Measurements from ENCODE around the gene DENND4A.

DENND4A gene

DNA sequence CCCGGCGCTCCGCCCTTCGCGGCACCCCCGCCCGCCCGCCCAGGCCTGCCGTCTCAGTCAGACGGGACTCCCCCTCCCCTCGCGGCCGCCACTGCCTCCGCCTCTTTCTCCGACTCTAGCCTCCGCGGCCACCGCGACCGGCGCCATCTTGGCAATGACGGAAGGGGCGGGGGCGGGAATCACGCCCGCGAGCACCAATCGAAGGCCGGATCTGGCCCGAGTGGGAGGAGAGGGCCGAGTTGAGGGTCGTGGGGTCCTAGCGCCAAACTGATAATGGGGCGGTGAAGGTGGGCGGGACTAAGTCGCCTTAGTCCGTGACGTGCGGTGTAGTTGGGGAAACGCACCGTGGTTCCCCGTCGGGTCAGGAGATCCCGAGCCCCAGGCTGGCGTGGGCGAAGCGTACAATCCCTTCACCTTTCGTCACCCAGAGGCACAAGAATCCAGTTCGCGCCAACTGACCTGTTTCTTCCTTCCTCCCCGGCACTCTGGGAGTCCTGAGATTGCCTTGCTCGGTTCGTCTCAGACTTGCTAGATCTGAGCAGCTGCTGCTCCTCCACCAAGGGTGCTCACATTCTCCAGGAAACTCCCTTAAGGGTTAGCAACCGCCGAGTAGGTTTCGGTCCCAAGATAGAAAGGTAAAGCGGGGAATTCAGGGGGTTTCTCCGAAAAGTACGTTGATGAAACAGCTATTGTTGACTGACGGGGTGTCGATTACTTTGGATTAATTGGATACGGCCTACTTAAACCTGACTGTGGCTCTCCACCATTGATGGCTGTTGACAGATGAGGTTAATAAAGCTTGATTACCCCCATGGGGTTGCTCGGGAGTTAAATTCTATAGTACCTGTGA is at the start of gene DENND4A:
Gene DENND4A (minus strand): TSS at position 156 of the 850 bp plus-strand sequence. CDS start 35,843 bp downstream, outside the sequence.
- peaks cover 12% of the 10 kb centered on the region for H3K27me3 ChIP-seq (ENCODE audit: control insufficient read depth, insufficient read depth, low read length)
- peak within 1 kb of the TSS; percentile 93 for H3K4me3 ChIP-seq (ENCODE audit: low read length)
- no peaks in the 10 kb centered on the region for H3K36me3 ChIP-seq (ENCODE audit: control insufficient read depth, low read depth, low read length)
- peaks cover 6% of the 10 kb centered on the region for H3K4me1 ChIP-seq (ENCODE audit: control insufficient read depth, low read depth, low read length)
- peak within 1 kb of the TSS; percentile 67 for H3K27ac ChIP-seq (ENCODE audit: low read length)
- H3K9ac ChIP-seq (ENCODE audit: low read length), result peak within 1 kb of the TSS; percentile 82
- H3K9me3 ChIP-seq (ENCODE audit: control insufficient read depth, low read depth, low read length), result no peaks in the 10 kb centered on the region

DNA sequence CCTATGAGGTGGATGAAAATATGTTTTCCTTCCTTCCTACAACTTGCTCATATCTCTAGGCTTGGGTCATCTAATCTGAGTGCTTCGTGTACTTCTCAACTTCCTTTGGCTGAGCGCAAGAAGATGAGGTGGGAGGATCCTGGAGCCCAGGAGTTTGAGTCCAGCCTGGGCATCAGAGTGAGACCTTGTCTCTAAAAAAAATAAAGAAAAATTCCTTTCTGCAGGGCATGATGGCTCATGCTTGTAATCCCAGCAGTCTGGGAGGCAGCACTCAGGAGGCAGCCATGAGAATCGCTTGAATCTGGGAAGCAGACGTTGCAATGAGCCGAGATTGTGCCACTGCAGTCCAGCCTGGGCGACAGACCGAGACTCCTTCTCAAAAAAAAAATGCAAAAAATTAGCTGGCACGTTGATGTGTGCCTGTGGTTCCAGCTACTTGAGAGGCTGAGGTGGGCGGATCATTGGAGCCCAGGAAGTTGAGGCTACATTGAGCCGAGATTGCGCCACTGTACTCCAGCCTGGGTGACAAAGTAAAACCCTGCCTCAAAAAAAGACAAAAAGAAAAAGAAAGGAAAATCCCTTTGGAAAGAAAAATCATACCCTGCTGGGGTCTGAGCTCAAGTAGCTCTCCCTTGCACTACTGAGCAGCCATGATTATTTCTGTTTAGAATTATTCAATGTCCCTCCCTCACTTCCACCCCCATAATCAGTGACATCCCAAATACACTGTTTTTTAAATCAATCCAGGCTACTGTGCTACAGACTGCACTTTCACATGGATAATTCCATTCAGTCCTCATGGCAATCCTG is 49.2 kb upstream of the DENND4A start:
- H3K27ac ChIP-seq (ENCODE audit: low read length), result no peak overlapping the region
- H3K4me3 ChIP-seq (ENCODE audit: low read length), result no peak overlapping the region
- no peaks in the 10 kb centered on the region for H3K4me1 ChIP-seq (ENCODE audit: control insufficient read depth, low read depth, low read length)
- H3K27me3 ChIP-seq (ENCODE audit: control insufficient read depth, insufficient read depth, low read length), result no peaks in the 10 kb centered on the region
- no peaks in the 10 kb centered on the region for H3K9me3 ChIP-seq (ENCODE audit: control insufficient read depth, low read depth, low read length)
- no peak overlapping the region for H3K9ac ChIP-seq (ENCODE audit: low read length)
- H3K36me3 ChIP-seq (ENCODE audit: control insufficient read depth, low read depth, low read length), result no peaks in the 10 kb centered on the region

DNA sequence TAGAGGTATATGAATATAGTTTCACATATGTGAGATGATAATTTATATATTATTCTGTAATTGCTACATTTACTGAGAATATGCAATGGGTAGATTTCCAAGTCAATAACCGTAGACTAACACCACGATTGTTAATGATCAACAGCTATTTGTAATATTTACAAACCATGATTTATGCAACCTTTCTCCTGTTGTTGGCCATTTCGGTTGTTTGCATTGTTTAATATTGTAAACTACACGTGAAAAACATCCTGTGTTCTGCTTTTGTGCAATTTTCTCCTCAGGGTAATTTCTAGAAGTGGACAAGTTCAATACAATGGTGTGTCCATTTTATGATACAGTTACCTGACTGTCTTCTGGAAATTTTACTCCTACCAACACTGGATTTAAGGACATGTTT is 47.9 kb upstream of the DENND4A start:
- Histone ChIP-seq H3K36me3 (ENCODE audit: control insufficient read depth, low read depth, low read length) (no peaks in the 10 kb centered on the region), H3K9ac (ENCODE audit: low read length) (no peak overlapping the region), H3K9me3 (ENCODE audit: control insufficient read depth, low read depth, low read length) (no peaks in the 10 kb centered on the region), H3K4me1 (ENCODE audit: control insufficient read depth, low read depth, low read length) (no peaks in the 10 kb centered on the region), H3K27me3 (ENCODE audit: control insufficient read depth, insufficient read depth, low read length) (no peaks in the 10 kb centered on the region), H3K27ac (ENCODE audit: low read length) (no peak overlapping the region), H3K4me3 (ENCODE audit: low read length) (no peak overlapping the region)

DNA sequence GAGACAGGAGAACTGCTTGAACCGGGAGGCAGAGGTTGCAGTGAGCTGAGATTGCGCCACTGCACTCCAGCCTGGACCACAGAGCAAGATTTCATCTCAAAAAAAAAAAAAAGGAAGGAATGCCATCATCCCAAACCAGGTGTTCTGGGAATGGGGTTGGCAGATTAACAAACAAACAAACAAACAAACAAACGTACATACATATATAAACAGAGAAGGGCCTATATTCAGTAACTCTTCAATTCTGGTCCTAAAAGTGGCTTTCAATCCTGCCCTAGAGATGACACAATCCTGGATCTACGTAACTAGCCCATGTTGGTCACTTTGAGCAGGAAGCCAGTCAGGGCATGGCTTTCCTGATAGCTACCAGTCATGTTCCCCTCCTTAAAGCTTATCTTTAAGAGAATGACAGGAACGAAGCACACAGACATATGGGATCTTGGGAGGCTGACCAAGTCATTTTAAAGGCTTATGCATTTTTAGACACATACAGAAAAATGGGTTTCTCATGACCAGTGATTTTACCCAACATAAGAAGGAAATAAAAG is 47.3 kb upstream of the DENND4A start:
- Histone ChIP-seq H3K9me3 (ENCODE audit: control insufficient read depth, low read depth, low read length) (no peaks in the 10 kb centered on the region), H3K4me3 (ENCODE audit: low read length) (no peak overlapping the region), H3K9ac (ENCODE audit: low read length) (no peak overlapping the region), H3K27ac (ENCODE audit: low read length) (no peak overlapping the region), H3K27me3 (ENCODE audit: control insufficient read depth, insufficient read depth, low read length) (no peaks in the 10 kb centered on the region), H3K4me1 (ENCODE audit: control insufficient read depth, low read depth, low read length) (peaks cover under 1% of the 10 kb centered on the region), H3K36me3 (ENCODE audit: control insufficient read depth, low read depth, low read length) (no peaks in the 10 kb centered on the region)

DNA sequence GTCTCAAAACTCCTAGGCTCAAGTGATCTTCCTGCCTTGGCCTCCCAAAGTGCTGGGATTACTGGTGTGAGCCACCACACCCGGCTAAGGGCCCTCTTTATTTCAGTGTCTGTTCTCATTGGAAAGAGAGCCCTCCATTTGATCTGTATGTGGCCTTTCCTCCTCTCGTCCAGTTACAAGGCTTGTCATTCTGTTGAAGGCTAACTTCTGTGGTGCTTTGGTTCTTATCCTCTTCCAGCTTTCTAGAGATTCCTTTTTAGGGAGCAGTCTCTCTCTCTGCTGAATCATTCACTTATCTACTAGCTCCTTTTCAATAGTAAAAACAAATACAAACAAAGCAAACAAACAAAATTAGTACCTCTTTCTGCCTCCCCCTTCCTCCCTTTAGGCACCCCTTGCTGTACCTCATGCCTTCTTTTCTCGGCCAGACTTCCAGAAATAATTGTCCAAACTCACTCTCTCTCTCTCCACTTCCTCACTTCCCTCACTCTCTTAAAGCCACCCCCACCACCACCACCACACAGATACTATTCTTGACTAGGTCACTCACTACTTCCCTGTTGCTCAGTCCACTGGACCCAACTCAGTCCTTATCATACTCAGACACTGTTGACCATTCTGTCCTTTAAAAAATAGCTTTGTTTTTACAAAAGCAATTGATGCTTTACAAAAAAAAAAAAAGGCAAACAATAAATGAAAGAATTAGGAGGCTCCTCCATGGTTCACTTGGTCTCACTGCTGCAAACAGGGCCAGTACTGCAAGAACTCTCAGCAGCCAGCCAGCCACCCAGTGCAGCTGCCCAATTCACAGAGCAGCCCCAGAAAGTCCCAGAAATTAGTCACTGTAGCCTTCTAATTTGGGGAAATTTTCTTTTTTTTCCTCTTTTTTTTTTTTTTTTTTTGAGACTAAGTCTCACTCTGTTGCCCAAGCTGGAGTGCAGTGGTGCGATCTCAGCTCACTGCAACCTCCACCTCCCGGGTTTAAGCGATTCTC is 45.5 kb upstream of the DENND4A start:
- no peak overlapping the region for H3K27ac ChIP-seq (ENCODE audit: low read length)
- no peaks in the 10 kb centered on the region for H3K36me3 ChIP-seq (ENCODE audit: control insufficient read depth, low read depth, low read length)
- no peak overlapping the region for H3K9ac ChIP-seq (ENCODE audit: low read length)

DNA sequence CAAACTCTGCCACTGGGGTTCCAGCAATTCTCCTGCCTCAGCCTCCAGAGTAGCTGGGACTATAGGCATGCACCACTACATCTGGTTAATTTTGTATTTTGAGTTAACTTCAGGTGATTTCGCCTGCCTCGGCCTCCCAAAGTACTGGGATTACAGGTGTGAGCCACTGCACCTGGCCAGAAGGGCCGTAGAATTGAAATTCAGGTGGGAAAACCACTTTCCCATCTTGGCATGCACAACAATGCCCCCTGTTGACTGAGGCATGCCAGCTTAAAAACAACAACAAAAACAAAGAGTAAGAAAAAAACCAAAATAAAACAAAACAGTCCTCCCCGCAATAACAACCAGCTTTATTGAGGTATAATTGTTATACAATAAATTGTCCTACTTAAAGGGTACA is 44.6 kb upstream of the DENND4A start:
- no peak overlapping the region for H3K4me3 ChIP-seq (ENCODE audit: low read length)
- H3K27ac ChIP-seq (ENCODE audit: low read length), result no peak overlapping the region
- H3K4me1 ChIP-seq (ENCODE audit: control insufficient read depth, low read depth, low read length), result peaks cover 23% of the 10 kb centered on the region
- no peaks in the 10 kb centered on the region for H3K27me3 ChIP-seq (ENCODE audit: control insufficient read depth, insufficient read depth, low read length)
- no peak overlapping the region for H3K9ac ChIP-seq (ENCODE audit: low read length)
- H3K36me3 ChIP-seq (ENCODE audit: control insufficient read depth, low read depth, low read length), result no peaks in the 10 kb centered on the region
- H3K9me3 ChIP-seq (ENCODE audit: control insufficient read depth, low read depth, low read length), result no peaks in the 10 kb centered on the region

More for the DNA sequence above, 45.5 kb upstream of the DENND4A start:
- no peak overlapping the region for H3K4me3 ChIP-seq (ENCODE audit: low read length)
- no peaks in the 10 kb centered on the region for H3K9me3 ChIP-seq (ENCODE audit: control insufficient read depth, low read depth, low read length)
- peaks cover 19% of the 10 kb centered on the region for H3K4me1 ChIP-seq (ENCODE audit: control insufficient read depth, low read depth, low read length)
- H3K27me3 ChIP-seq (ENCODE audit: control insufficient read depth, insufficient read depth, low read length), result no peaks in the 10 kb centered on the region

DNA sequence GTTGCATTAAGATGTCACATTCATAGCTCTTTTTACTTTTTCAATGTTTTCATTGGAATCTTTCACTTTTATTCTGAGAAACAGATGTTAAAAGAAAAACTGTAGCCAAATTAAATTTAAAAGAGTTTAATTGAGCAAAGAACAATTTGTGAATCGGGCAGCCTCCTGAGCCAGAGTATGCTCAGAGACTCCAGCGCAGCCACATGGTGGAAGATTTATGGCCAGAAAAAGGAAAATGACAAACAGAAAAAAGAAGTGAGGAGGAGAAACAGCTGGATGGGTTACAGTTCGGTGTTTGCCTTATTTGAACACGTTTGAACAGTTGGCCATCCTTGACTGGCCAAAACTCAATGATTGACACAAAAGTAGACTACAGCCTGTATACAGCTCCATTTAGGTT is 43.4 kb upstream of the DENND4A start:
- H3K9ac ChIP-seq (ENCODE audit: low read length), result no peak overlapping the region
- H3K36me3 ChIP-seq (ENCODE audit: control insufficient read depth, low read depth, low read length), result no peaks in the 10 kb centered on the region
- H3K27me3 ChIP-seq (ENCODE audit: control insufficient read depth, insufficient read depth, low read length), result no peaks in the 10 kb centered on the region
- no peaks in the 10 kb centered on the region for H3K9me3 ChIP-seq (ENCODE audit: control insufficient read depth, low read depth, low read length)
- H3K4me3 ChIP-seq (ENCODE audit: low read length), result no peak overlapping the region
- no peak overlapping the region for H3K27ac ChIP-seq (ENCODE audit: low read length)
- H3K4me1 ChIP-seq (ENCODE audit: control insufficient read depth, low read depth, low read length), result peaks cover 23% of the 10 kb centered on the region

DNA sequence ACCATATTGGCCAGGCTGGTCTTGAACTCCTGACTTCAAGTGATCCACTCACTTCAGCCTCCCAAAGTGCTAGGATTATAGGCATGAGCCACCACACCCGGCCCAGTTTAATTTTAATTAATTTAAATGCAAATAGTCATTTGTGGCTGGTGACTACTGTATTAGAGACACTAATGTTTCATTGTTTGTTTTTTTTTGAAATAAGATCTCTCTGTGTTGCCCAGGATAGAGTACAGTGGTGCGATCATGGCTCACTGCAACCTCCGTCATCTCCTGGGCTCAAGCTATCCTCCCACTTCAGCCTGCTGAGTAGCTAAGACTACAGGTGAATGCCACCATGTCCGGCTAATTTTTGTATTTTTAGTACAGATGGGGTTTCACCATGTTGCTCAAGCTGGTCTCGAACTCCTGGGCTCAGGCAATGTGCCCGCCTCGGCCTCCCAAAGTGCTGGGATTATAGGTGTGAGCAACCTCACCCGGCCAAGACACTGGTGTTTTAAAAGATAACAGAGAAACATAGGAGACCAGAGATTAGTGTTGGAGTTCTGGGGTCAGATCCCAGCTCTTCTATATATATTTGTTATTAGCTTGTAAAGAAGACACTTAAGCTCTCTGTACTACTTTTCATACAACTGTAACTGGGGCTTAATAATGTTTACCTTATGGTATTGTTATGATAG is 42.6 kb upstream of the DENND4A start:
- Histone ChIP-seq H3K9me3 (ENCODE audit: control insufficient read depth, low read depth, low read length) (no peaks in the 10 kb centered on the region), H3K36me3 (ENCODE audit: control insufficient read depth, low read depth, low read length) (no peaks in the 10 kb centered on the region), H3K27ac (ENCODE audit: low read length) (no peak overlapping the region), H3K4me1 (ENCODE audit: control insufficient read depth, low read depth, low read length) (peaks cover 23% of the 10 kb centered on the region), H3K4me3 (ENCODE audit: low read length) (no peak overlapping the region), H3K27me3 (ENCODE audit: control insufficient read depth, insufficient read depth, low read length) (no peaks in the 10 kb centered on the region), H3K9ac (ENCODE audit: low read length) (no peak overlapping the region)

DNA sequence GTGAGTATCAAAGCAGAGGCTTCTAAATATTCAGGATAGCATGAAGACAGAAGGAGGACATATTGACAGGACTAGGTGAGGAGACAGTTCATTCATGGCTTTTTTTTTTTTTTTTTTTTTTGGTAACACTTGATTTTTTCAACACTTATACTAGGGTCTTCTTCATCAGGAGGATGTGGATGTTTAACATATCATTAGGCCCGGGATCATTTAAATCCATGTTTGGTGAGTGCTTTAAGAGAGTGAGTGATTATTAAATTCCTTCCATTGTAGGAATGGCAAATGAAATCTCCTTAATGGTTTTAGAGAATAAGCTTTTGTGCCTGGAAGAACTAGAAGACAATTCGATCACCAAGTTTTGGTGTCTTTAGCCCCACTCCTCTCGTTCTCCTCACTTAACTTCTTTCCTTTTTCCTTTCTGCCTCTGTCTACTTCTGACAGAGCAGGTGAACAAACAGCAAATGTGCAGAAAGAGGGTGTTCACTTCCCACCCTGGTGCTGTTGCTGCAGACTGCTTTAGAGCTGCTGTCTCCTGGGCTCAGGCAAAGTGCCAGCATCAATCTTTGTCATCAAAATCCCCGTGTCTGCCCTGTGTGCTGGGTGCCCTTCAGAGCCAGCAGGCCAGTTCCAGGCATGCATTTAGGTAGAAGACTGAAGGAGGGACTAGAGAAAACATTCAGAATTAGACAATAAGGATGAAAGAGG is 41.6 kb upstream of the DENND4A start:
- Histone ChIP-seq H3K36me3 (ENCODE audit: control insufficient read depth, low read depth, low read length) (no peaks in the 10 kb centered on the region), H3K4me1 (ENCODE audit: control insufficient read depth, low read depth, low read length) (peaks cover 26% of the 10 kb centered on the region), H3K4me3 (ENCODE audit: low read length) (peak overlapping the region; percentile 11), H3K9ac (ENCODE audit: low read length) (peak overlapping the region; percentile 10), H3K27me3 (ENCODE audit: control insufficient read depth, insufficient read depth, low read length) (no peaks in the 10 kb centered on the region), H3K27ac (ENCODE audit: low read length) (peak overlapping the region; percentile 68), H3K9me3 (ENCODE audit: control insufficient read depth, low read depth, low read length) (no peaks in the 10 kb centered on the region)
